Effector memory CD4-positive, alpha-beta T cell (primary cell): Measurements from ENCODE around the gene XKR8.
"Not testable (repeated sequence)": the region's sequence is repeated elsewhere in the genome, so short reads cannot be mapped to it uniquely, and the experiment has no call there.

Experiments
- DNase-seq, 3 donors: peaks; one replicate each; pipeline ENCODE4 v3.0.0-alpha.2; 2020
- H3K27ac ChIP-seq: 2 replicates; pipeline ENCODE4 v1.7.0; 2013; ENCODE audit warnings: mild to moderate bottlenecking, low read length, moderate library complexity; ENCODE audit not compliant: insufficient read depth, poor library complexity, severe bottlenecking
- H3K27me3 ChIP-seq: replicated peaks from 2 replicates; pipeline ENCODE4 v1.7.0; 2013; ENCODE audit warnings: mild to moderate bottlenecking, low read length; ENCODE audit not compliant: insufficient read depth, control insufficient read depth, poor library complexity, severe bottlenecking
- H3K36me3 ChIP-seq: 2 replicates; pipeline ENCODE4 v1.7.0; 2013; ENCODE audit warnings: mild to moderate bottlenecking, low read length, moderate library complexity; ENCODE audit not compliant: control insufficient read depth, insufficient read depth
- H3K4me1 ChIP-seq: 2 replicates; pipeline ENCODE4 v1.7.0; 2013; ENCODE audit warnings: low read length, mild to moderate bottlenecking; ENCODE audit not compliant: control insufficient read depth, insufficient read depth, poor library complexity, severe bottlenecking
- H3K4me3 ChIP-seq: 2 replicates; pipeline ENCODE4 v1.7.0; 2013; ENCODE audit warnings: low read length, low read depth, mild to moderate bottlenecking; ENCODE audit not compliant: insufficient read depth, poor library complexity, severe bottlenecking
- H3K9me3 ChIP-seq: 2 replicates; pipeline ENCODE4 v1.7.0; 2013; ENCODE audit warnings: mild to moderate bottlenecking, low read length, moderate library complexity; ENCODE audit not compliant: control insufficient read depth

XKR8 gene

GRCh38 chr1:27980216-27980845 is 20.6 kb downstream of the XKR8 start:
- no peak for DNase-seq
- Histone ChIP-seq H3K4me3 (no peak overlapping the region), H3K4me1 (no peaks in the 10 kb centered on the region), H3K9me3 (no peaks in the 10 kb centered on the region), H3K36me3 (no peaks in the 10 kb centered on the region), H3K27me3 (no peaks in the 10 kb centered on the region), H3K27ac (no peak overlapping the region)

GRCh38 chr1:27981145-27981544 is 21.4 kb downstream of the XKR8 start:
- Histone ChIP-seq H3K9me3 (no peaks in the 10 kb centered on the region), H3K36me3 (no peaks in the 10 kb centered on the region), H3K4me3 (no peak overlapping the region), H3K4me1 (no peaks in the 10 kb centered on the region), H3K27me3 (no peaks in the 10 kb centered on the region), H3K27ac (no peak overlapping the region)
- no peak for DNase-seq

- H3K27ac ChIP-seq: no peak overlapping the region
- H3K4me3 ChIP-seq: no peak overlapping the region
- H3K4me1 ChIP-seq: peaks cover 18% of the 10 kb centered on the region
- no peaks in the 10 kb centered on the region for H3K9me3 ChIP-seq
- no peak for DNase-seq
- H3K27me3 ChIP-seq: no peaks in the 10 kb centered on the region
- H3K36me3 ChIP-seq: peaks cover 16% of the 10 kb centered on the region
Measured at GRCh38 chr1:27990920-27991537, 31.3 kb downstream of the XKR8 start.

- Histone ChIP-seq H3K9me3 (no peaks in the 10 kb centered on the region), H3K4me1 (peaks cover 18% of the 10 kb centered on the region), H3K36me3 (peaks cover 26% of the 10 kb centered on the region), H3K27ac (peak overlapping the region; percentile 65), H3K27me3 (no peaks in the 10 kb centered on the region), H3K4me3 (no peak overlapping the region)
- DNase-seq: peak; percentile 18 to 33 (median 25)
Measured at GRCh38 chr1:27992276-27992675, 32.5 kb downstream of the XKR8 start.

GRCh38 chr1:27993241-27993640 is 33.5 kb downstream of the XKR8 start:
- no peak for DNase-seq
- no peak overlapping the region for H3K4me3 ChIP-seq
- peak overlapping the region; percentile 65 for H3K27ac ChIP-seq
- peaks cover 31% of the 10 kb centered on the region for H3K36me3 ChIP-seq
- H3K9me3 ChIP-seq: no peaks in the 10 kb centered on the region
- peaks cover 18% of the 10 kb centered on the region for H3K4me1 ChIP-seq
- no peaks in the 10 kb centered on the region for H3K27me3 ChIP-seq

GRCh38 chr1:27994060-27994459 is 34.3 kb downstream of the XKR8 start:
- Histone ChIP-seq H3K4me3 (no peak overlapping the region), H3K36me3 (peaks cover 33% of the 10 kb centered on the region), H3K27ac (no peak overlapping the region), H3K27me3 (no peaks in the 10 kb centered on the region), H3K9me3 (no peaks in the 10 kb centered on the region), H3K4me1 (peaks cover 18% of the 10 kb centered on the region)
- no peak for DNase-seq

GRCh38 chr1:27994526-27994925 is 34.8 kb downstream of the XKR8 start:
- H3K4me3 ChIP-seq, H3K9me3 ChIP-seq, H3K27ac ChIP-seq, H3K27me3 ChIP-seq, DNase-seq: not testable (repeated sequence)
- H3K36me3 ChIP-seq: peaks cover 30% of the 10 kb centered on the region
- peaks cover 18% of the 10 kb centered on the region for H3K4me1 ChIP-seq

GRCh38 chr1:27999055-27999454 is 39.3 kb downstream of the XKR8 start:
- peaks cover 37% of the 10 kb centered on the region for H3K36me3 ChIP-seq

GRCh38 chr1:28002600-28002999 is 42.8 kb downstream of the XKR8 start:
- H3K4me3 ChIP-seq: no peak overlapping the region
- no peak for DNase-seq
- H3K4me1 ChIP-seq: no peaks in the 10 kb centered on the region
- no peaks in the 10 kb centered on the region for H3K27me3 ChIP-seq
- peaks cover 27% of the 10 kb centered on the region for H3K36me3 ChIP-seq
- H3K27ac ChIP-seq: no peak overlapping the region
- no peaks in the 10 kb centered on the region for H3K9me3 ChIP-seq

More at GRCh38 chr1:27999055-27999454, 39.3 kb downstream of the XKR8 start:
- Histone ChIP-seq H3K9me3 (no peaks in the 10 kb centered on the region), H3K27ac (no peak overlapping the region), H3K27me3 (no peaks in the 10 kb centered on the region), H3K4me1 (no peaks in the 10 kb centered on the region), H3K4me3 (no peak overlapping the region)
- DNase-seq: no peak

- not testable (repeated sequence) for H3K4me3 ChIP-seq, H3K27ac ChIP-seq, H3K4me1 ChIP-seq, H3K9me3 ChIP-seq, H3K27me3 ChIP-seq, DNase-seq
- H3K36me3 ChIP-seq: peaks cover 23% of the 10 kb centered on the region
Measured at GRCh38 chr1:28003117-28003516, 43.3 kb downstream of the XKR8 start.
